Coronary artery (tissue), 2 donors: ENCODE measurements around the gene SEC61A2.
A peak's percentile ranks its signal among the peaks of the same experiment; 100 is the strongest.

Experiments
- DNase-seq: peaks from one replicate; pipeline ENCODE4 v3.0.0-alpha.2; 2017; ENCODE audit warnings: low spot score
- H3K27ac ChIP-seq, 2 donors: fragments of 200-600 bp; sonication (generic); one replicate each; pipeline ENCODE4 v1.5.1; 2016 to 2019
- H3K4me3 ChIP-seq: fragments of 200-600 bp; sonication (generic); 2 replicates; pipeline ENCODE4 v1.5.1; 2016; ENCODE audit warnings: mild to moderate bottlenecking, moderate library complexity
- CTCF ChIP-seq: fragments of 200-600 bp; sonication (generic); IDR thresholded peaks from one replicate; pipeline ENCODE4 v1.5.1; 2019; ENCODE audit warnings: antibody characterized with exemption

SEC61A2 gene

DNA sequence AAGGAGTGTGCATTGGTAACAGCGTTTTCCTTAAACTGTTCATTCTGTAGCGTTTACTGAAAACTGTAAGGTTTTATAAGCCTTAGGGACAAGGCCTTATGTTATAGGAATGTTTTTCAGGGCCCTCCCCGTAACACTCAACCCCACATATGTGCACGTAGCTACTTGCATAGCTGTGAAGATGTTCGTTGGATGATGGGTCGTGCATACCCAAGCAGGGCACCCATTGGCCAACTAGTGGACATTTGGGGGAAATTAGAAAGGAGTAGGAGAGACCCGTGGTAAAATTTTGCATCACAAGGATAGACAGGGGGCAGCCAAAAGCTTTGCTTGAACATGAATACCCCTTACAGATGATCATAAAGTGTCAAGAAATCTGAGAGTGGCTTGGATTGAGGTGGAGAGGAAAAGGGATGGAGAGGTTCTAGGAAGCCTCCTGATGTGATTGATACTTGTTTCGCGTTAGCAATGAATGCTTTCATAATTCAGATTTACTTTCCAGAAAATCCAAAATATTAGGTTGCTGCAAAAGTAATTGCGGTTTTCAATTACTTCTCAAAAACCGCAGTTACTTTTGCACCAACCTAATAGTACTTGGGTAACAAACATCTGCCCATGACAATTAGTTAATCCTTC lies 878 bp downstream of the SEC61A2 start:
- Histone ChIP-seq H3K27ac (peak overlapping the region; percentile 87 to 94), H3K4me3 (peak overlapping the region; percentile 92)
- DNase-seq, result no peak
- peak; percentile 18 for TF ChIP-seq CTCF

DNA sequence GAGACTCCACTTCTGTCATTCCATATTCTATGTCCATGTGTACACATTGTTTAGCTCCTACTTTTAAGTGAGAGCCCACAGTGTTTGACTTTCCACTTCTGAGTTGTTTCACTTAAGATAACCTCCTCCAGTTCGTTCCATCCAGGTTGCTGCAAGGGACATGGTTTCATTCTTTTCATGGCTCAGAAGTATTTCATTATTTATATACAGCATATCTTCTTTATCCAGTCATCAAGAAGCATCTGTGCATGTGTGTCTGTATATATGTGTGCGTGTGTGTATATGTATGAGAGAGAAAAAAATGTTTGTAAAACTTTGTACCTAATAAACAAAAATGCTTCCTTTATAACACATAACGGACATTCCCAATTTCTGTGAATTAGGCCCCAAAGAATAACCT lies 6.2 kb downstream of the SEC61A2 start:
- no peak overlapping the region for H3K27ac ChIP-seq
- no peak for DNase-seq
- no peak for TF ChIP-seq CTCF
- no peak overlapping the region for H3K4me3 ChIP-seq

GRCh38 chr10:12140038-12140437 lies 10.6 kb downstream of the SEC61A2 start:
- no peak for TF ChIP-seq CTCF
- H3K4me3 ChIP-seq, result no peak overlapping the region
- H3K27ac ChIP-seq, result no peak overlapping the region
- no peak for DNase-seq

DNA sequence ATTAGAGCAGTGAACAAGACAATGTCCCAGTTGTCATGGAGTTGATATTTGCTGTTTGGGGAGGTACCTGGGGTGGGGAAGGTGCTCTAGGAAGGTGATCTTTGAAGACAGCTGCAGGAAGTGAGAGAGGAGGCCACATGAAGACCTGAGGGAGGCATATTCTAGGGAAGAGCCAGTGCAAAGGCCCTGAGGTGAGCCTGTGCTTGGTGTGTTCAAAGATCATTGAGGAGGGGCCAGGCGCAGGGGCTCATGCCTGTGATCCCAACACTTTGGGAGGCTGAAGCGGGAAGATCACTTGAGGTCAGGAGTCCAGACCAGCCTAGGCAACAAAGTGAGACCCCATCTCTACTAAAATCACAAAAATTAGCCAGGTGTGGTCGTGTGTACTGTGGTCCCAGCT lies 15.1 kb downstream of the SEC61A2 start:
- no peak overlapping the region for H3K27ac ChIP-seq
- DNase-seq, result no peak
- H3K4me3 ChIP-seq, result no peak overlapping the region
- no peak for TF ChIP-seq CTCF

- H3K27ac ChIP-seq, result no peak overlapping the region
- DNase-seq, result no peak
- no peak overlapping the region for H3K4me3 ChIP-seq
- no peak for TF ChIP-seq CTCF
Measured at GRCh38 chr10:12150163-12150562, 20.7 kb downstream of the SEC61A2 start.

GRCh38 chr10:12154516-12154915 lies 25.0 kb downstream of the SEC61A2 start:
- no peak for DNase-seq
- no peak for TF ChIP-seq CTCF
- H3K27ac ChIP-seq, result no peak overlapping the region
- H3K4me3 ChIP-seq, result no peak overlapping the region

DNA sequence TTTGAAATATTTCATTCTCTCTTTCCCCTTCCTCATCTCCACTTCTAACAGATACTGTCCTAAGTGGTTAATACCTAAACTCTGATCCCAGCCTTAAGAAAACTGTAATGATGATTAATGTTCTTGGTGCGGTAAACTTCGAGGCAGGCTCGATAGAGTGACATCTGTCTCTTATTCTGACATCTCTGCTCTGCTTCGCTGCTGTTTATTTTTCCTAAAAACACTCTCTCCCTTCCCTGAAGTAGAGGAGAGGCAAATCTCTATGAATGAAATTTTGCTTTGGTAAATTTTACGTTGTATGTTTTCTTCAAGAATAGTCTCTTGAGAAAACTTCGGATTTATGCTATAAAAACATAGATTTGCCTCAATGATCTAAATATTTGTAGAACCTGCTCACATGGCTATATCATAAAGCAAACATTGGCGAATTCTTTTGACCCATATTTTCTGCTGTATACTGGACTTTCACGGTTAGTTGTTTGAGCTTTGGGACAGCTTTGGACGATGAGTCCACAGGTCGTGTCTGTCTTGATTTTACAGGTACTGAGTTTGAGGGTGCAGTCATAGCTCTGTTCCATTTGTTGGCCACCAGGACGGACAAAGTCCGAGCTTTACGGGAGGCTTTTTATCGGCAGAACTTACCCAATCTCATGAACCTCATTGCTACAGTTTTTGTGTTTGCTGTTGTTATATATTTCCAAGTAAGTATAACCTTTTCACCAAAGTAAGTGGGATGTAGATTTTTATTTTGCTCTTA lies 27.1 kb downstream of the SEC61A2 start:
- no peak for TF ChIP-seq CTCF
- no peak for DNase-seq
- Histone ChIP-seq H3K4me3 (no peak overlapping the region), H3K27ac (no peak overlapping the region)
